HEK293T (cell line): ENCODE results near the gene CD81.
A peak's percentile ranks its signal among the peaks of the same experiment; 100 is the strongest.

Source experiments
- CTCF ChIA-PET: fragments of 350-600 bp; formaldehyde crosslinking; extraction: SDS; loops from one replicate; lab custom pipeline; 2021; ENCODE audit warnings: antibody characterized with exemption, inconsistent platforms; lab: Yijun Ruan, JAX
- POLR2A ChIA-PET: fragments of 350-600 bp; formaldehyde crosslinking; extraction: SDS; loops from one replicate; lab custom pipeline; 2020; ENCODE audit warnings: antibody characterized with exemption, inconsistent platforms; lab: Yijun Ruan, JAX
- DNase-seq: peaks from one replicate; pipeline ENCODE4 v3.0.0; 2012; ENCODE audit warnings: mixed read lengths; ENCODE audit errors: extremely low spot score
- ARNT ChIP-seq: fragments of 450-650 bp; IDR thresholded peaks from 2 replicates; pipeline ENCODE4 v1.6.1; 2017; ENCODE audit warnings: mild to moderate bottlenecking
- BHLHE40 ChIP-seq: fragments of 450-650 bp; IDR thresholded peaks from 2 replicates; pipeline ENCODE4 v1.6.1; 2016; ENCODE audit warnings: mild to moderate bottlenecking, moderate library complexity, borderline replicate concordance
- CTBP1 ChIP-seq: fragments of 450-650 bp; IDR thresholded peaks from 2 replicates; pipeline ENCODE4 v1.6.1; 2016; ENCODE audit warnings: borderline replicate concordance
- ELF4 ChIP-seq: fragments of 450-650 bp; IDR thresholded peaks from 2 replicates; pipeline ENCODE4 v1.6.1; 2017; ENCODE audit warnings: antibody characterized with exemption
- FOXA1 ChIP-seq: fragments of 450-650 bp; IDR thresholded peaks from 2 replicates; pipeline ENCODE4 v1.6.1; 2016; ENCODE audit warnings: mild to moderate bottlenecking
- FOXK2 ChIP-seq: fragments of 450-650 bp; IDR thresholded peaks from 2 replicates; pipeline ENCODE4 v1.6.1; 2016; ENCODE audit warnings: mild to moderate bottlenecking
- FOXM1 ChIP-seq: fragments of 450-650 bp; IDR thresholded peaks from 2 replicates; pipeline ENCODE4 v1.6.1; 2017; ENCODE audit warnings: mild to moderate bottlenecking, borderline replicate concordance
- HDGF ChIP-seq: fragments of 450-650 bp; IDR thresholded peaks from 2 replicates; pipeline ENCODE4 v1.6.1; 2017; ENCODE audit warnings: antibody characterized with exemption, borderline replicate concordance
- L3MBTL2 ChIP-seq: fragments of 450-650 bp; conservative IDR thresholded peaks from 2 replicates; pipeline ENCODE4 v1.6.1; 2016; ENCODE audit warnings: mild to moderate bottlenecking
- LEF1 ChIP-seq: fragments of 450-650 bp; IDR thresholded peaks from 2 replicates; pipeline ENCODE4 v1.6.1; 2017; ENCODE audit warnings: mild to moderate bottlenecking, borderline replicate concordance
- NFRKB ChIP-seq: fragments of 450-650 bp; IDR thresholded peaks from 2 replicates; pipeline ENCODE4 v1.6.1; 2016; ENCODE audit warnings: mild to moderate bottlenecking, moderate library complexity
- PKNOX1 ChIP-seq: fragments of 450-650 bp; IDR thresholded peaks from 2 replicates; pipeline ENCODE4 v1.6.1; 2016
- SP1 ChIP-seq: fragments of 450-650 bp; IDR thresholded peaks from 2 replicates; pipeline ENCODE4 v1.6.1; 2017
- SUZ12 ChIP-seq: fragments of 450-650 bp; IDR thresholded peaks from 2 replicates; pipeline ENCODE4 v1.6.1; 2016; ENCODE audit warnings: mild to moderate bottlenecking
- TARDBP ChIP-seq: fragments of 450-650 bp; IDR thresholded peaks from 2 replicates; pipeline ENCODE4 v1.6.1; 2016
- ZNF384 ChIP-seq: fragments of 450-650 bp; IDR thresholded peaks from 2 replicates; pipeline ENCODE4 v1.6.1; 2016

The CD81 gene

GRCh38 chr11:2400069-2400761 lies 23.1 kb downstream of the CD81 start, which contains the start of gene TSSC4:
Gene TSSC4, plus strand, starts transcription at chr11:2400750. Its CDS starts 1,884 bp downstream, at chr11:2402634.
- ChIA-PET CTCF (interaction anchor here (1.2 to 2.9 kb wide), 4 partner anchors 9 to 206 kb away, joined by 3 to 27 read pairs (median 4); no protein-coding TSS in a partner anchor), POLR2A (interaction anchor here (1.0 to 4.5 kb wide), 13 partner anchors 9 to 491 kb away, joined by 3 to 30 read pairs (median 4); no protein-coding TSS in a partner anchor)
- peak; percentile 97 for DNase-seq
- TF ChIP-seq FOXA1 (no peak), ZNF384 (no peak), LEF1 (no peak), SUZ12 (peak; percentile 81), ELF4 (peak; percentile 93), CTBP1 (no peak; the same call in 1 of the 2 replicates), SP1 (no peak), FOXM1 (no peak), PKNOX1 (peak; percentile 88)

DNA sequence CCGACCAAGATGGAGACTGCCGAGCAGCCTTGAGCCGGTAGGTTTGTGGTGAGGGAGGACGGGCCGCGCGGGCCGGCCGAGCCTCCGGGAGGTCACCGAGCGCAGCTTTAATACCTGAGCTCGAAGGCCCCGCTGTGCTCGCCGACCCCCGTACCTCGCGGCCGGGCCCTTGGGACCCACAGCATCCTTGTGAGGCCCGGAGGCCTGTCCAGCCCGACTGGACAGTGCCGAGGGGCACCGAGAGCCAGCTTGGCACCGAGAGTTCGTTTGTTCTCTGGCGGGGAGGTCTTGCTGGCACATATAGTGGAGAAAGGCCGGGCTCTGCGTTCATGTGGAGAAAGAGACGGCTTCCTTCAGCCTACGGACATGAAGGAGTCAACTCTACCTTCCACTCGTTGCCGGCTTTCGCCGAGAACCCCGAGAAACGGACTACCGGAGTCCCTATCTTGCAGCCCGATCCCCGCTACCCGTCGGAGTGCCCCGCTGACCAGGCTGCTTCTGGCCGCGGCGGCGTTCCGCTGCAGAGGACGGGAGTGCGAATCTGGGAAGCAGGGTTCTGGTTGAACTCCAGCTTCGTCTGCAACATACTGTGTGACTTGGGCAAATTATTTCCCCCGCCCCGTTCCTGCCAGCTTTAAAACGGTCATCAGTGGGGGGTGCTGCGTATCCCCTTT lies 23.8 kb downstream of the CD81 start:
- TF ChIP-seq NFRKB (no peak), L3MBTL2 (no peak), FOXM1 (no peak), PKNOX1 (no peak), FOXK2 (no peak), SP1 (no peak), SUZ12 (no peak), TARDBP (no peak), ARNT (no peak), FOXA1 (no peak), ZNF384 (no peak), ELF4 (no peak)
- ChIA-PET POLR2A (interaction anchor here (1.0 to 4.5 kb wide), 10 partner anchors 8 to 132 kb away, joined by 3 to 30 read pairs (median 6); no protein-coding TSS in a partner anchor), CTCF (interaction anchor here (0.5 to 2.9 kb wide), 6 partner anchors 8 to 207 kb away, joined by 3 to 27 read pairs (median 4); no protein-coding TSS in a partner anchor)
- DNase-seq: no peak

- POLR2A ChIA-PET: interaction anchor here (1.4 to 4.5 kb wide), 7 partner anchors 9 to 131 kb away, joined by 4 to 30 read pairs (median 6); no protein-coding TSS in a partner anchor
- TF ChIP-seq BHLHE40: no peak
- no peak for TF ChIP-seq SUZ12
- no peak for TF ChIP-seq ZNF384
- TF ChIP-seq FOXK2: no peak
- TF ChIP-seq L3MBTL2: no peak
- TF ChIP-seq ELF4: no peak
- no peak for TF ChIP-seq HDGF
- no peak for TF ChIP-seq CTBP1
- TF ChIP-seq TARDBP: no peak
- TF ChIP-seq ARNT: no peak
- TF ChIP-seq PKNOX1: no peak
- TF ChIP-seq NFRKB: no peak
- no peak for TF ChIP-seq FOXM1
- TF ChIP-seq SP1: no peak
- TF ChIP-seq FOXA1: no peak
- no peak for TF ChIP-seq LEF1
- CTCF ChIA-PET: interaction anchor here (0.5 to 2.9 kb wide), 3 partner anchors 19 to 128 kb away, joined by 3 to 27 read pairs (median 3); no protein-coding TSS in a partner anchor
- no peak for DNase-seq
Observed at GRCh38 chr11:2401436-2401984, 24.4 kb downstream of the CD81 start.

DNA sequence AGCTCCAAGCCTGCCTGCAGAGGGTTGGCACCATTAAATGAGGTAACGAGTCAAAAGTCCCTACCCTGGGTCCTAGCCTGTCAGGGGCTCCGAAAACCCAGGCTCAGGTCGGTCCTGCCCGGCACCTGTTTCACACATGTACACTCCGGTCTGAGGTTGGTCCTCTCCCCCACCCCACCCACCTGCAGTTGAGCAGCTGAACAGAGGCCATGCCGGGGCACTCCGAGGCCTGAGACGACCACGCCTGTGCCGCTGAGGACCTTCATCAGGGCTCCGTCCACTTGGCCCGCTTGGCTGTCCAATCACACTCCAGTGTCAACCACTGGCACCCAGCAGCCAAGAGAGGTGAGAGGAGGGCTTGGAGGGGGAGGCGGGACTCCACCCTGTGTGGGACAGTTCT lies 25.0 kb downstream of the CD81 start:
- ChIA-PET CTCF (interaction anchor here (2.9 kb wide), 1 partner anchor 18 kb away, joined by 27 read pairs; no protein-coding TSS in a partner anchor), POLR2A (interaction anchor here (1.4 to 4.5 kb wide), 4 partner anchors 9 to 24 kb away, joined by 5 to 30 read pairs (median 8); no protein-coding TSS in a partner anchor)

More for the DNA sequence above, 25.0 kb downstream of the CD81 start:
- TF ChIP-seq ELF4 (no peak), SUZ12 (no peak), ZNF384 (no peak), PKNOX1 (no peak), NFRKB (no peak), CTBP1 (no peak), SP1 (no peak), FOXM1 (no peak), L3MBTL2 (no peak), BHLHE40 (no peak), ARNT (no peak), LEF1 (no peak), HDGF (no peak), TARDBP (no peak), FOXK2 (no peak), FOXA1 (no peak)
- DNase-seq: no peak
